IPS DF 4.7 (cell line): Measurements from ENCODE around the gene NHEJ1.

Experiments
- DNase-seq: peaks from one replicate; pipeline ENCODE4 v3.0.0-alpha.2; 2013; ENCODE audit warnings: low spot score; ENCODE audit errors: extremely low read depth

The NHEJ1 gene

DNA sequence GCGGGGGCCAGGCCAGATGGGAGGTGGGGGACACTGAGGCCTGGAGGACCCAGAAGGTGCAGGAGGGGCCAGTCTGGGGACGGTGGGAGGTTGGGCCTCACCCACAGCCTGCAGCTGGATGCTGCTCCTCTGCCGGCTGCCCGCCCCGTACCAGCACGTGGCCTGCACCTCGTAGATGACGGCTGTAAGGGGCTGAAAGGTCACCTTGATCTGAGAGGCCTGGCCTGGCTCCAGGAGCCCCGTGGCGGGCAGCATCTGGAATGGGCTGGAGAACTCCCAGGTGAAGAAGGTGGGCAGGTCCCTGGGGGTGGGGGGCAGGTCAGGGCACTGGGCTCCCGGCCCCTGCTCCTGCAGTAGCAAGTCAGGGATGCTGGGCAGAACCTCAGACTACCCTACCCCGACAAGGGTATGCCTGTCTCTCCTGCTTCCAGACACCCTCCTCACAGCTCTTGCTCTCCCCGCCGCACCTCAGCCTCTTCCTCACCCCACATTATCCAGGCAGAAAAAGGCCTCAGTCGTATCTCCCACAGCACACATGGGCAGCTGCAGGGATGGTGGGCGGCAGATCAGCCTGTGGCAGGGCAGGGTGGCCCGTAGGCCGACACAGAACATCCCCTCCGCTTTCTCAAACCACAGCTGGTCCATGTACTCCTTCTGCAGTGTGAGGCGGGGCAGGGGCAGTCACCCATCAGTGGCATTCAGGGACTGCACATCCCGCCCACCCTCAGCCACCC lies 129.4 kb downstream of the NHEJ1 start:
- DNase-seq: no peak

GRCh38 chr2:219030177-219030940 lies 130.3 kb downstream of the NHEJ1 start:
- DNase-seq: no peak

DNA sequence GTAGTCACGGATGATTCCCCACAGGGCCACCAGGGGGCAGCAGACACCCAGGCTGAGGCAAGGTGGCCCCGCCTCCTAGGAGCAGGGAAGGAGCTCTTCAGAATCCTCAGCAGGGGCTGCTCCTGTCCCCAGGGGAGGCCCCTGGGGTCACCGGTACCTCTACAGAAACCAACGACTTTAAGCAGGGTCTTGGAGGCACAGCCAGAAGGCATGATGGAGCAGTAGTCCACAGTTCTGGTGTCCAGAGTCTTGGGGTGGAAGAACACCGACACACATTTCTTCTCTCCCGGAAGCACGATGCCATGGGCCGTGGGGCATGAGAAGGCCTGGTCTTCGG lies 130.8 kb downstream of the NHEJ1 start:
- no peak for DNase-seq

- DNase-seq: peak; percentile 14
Observed at GRCh38 chr2:219028996-219029828, 131.4 kb downstream of the NHEJ1 start.

DNA sequence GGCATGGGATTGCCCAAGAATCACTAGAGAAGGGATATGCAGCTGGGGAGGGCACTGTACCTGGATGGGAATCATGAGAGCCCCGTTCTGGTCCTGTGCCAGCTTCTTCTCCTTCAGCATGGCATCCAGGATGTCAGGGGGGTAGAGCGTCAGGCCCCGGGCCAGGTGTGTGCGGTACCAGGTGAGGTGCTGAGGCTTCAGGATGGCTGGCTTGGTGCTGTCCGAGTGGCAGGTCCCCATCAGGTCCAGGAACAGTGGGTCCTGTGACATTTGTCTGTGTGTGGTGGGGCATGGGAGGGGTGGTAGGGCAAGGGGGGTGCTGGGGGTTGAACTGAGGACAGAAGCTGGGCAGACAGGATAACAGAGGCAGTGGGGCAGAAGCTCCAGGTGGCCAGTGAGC lies 132.5 kb downstream of the NHEJ1 start:
- no peak for DNase-seq

- no peak for DNase-seq
Observed at GRCh38 chr2:219027511-219028055, 133.0 kb downstream of the NHEJ1 start.

DNA sequence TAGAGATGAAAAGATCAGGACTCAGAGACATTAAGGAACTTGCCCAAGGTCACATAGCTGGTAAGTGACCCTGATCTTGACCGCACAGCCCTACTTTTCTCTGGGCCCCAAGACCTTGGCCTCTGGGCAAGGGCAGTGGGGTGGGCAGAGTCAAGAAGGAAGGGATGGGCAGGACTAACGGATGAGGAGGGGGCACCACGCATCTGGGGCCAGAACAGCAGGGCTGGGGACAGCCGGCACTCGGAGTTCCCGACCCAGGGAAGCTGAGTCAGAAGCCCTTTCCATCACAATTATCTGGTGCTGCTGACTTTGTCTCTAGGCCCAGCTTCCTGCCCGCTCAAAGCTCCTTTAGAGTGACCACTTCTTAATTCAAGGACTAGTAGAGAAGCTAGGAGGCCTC lies 133.7 kb downstream of the NHEJ1 start:
- DNase-seq: no peak

DNA sequence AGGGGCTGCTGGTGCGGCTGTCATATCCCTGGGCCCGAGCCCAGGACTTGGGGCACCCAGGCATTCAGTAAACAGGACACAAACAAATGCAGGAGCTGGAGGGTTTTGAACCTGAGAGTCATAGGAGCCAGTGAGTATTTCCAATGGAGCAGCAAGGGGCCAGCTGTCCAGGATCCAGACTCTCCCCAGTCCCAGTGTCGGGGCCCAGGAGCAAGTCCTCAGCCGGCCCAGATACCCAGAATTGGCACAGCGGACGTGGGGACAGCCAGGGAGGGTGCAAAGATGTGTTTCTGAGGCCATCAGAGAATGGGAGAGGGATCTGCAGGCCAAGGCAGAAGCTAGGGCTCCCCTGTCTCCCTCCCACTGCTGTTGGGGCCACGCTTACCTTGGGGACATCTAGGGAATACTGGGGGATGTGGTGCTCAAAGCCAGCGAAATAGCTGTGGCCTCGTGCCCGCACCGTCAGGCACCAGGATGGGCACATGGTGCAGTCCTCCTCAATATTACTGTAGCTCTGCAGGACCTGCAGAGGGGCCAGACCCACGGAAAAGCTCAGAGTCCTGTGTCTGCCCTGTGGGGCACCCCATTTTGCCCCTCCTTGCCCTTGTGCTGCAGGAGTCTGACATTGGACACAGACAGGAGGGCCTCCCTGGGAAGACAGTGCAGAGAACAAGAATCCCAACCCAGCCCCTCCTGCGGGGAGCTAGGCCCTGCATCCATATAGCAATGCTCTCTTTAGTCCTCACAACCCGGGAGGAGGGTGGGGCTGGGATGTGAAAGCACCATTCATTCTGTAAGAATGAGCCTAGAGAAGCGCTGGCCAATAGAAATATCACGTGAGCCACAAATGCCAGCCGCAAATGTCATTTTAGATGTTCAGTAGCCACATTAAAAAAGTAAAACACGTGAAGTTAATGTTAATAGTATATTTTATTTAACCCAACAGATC lies 134.7 kb downstream of the NHEJ1 start:
- no peak for DNase-seq
